GM10248 (cell line): ENCODE results near the gene CDK5.

ENCODE experiments used
- CTCF ChIA-PET: fragments of 300-600 bp; sonication (Branson Sonifier 250); formaldehyde crosslinking; extraction: SDS; loops from one replicate; lab custom pipeline; 2021; ENCODE audit warnings: antibody characterized with exemption; lab: Yijun Ruan, JAX
- POLR2A ChIA-PET: fragments of 350-650 bp; sonication (Branson Sonifier 250); formaldehyde crosslinking; extraction: SDS; loops from one replicate; lab custom pipeline; 2020; ENCODE audit warnings: antibody characterized with exemption; lab: Yijun Ruan, JAX
- DNase-seq: peaks from one replicate; pipeline ENCODE4 v3.0.0; 2012; ENCODE audit errors: extremely low spot score
- CTCF ChIP-seq: IDR thresholded peaks from 2 replicates; pipeline ENCODE4 v1.5.1; 2012; ENCODE audit warnings: mild to moderate bottlenecking, low read depth; ENCODE audit errors: extremely low read depth, missing control alignments, control extremely low read depth

CDK5 gene

DNA sequence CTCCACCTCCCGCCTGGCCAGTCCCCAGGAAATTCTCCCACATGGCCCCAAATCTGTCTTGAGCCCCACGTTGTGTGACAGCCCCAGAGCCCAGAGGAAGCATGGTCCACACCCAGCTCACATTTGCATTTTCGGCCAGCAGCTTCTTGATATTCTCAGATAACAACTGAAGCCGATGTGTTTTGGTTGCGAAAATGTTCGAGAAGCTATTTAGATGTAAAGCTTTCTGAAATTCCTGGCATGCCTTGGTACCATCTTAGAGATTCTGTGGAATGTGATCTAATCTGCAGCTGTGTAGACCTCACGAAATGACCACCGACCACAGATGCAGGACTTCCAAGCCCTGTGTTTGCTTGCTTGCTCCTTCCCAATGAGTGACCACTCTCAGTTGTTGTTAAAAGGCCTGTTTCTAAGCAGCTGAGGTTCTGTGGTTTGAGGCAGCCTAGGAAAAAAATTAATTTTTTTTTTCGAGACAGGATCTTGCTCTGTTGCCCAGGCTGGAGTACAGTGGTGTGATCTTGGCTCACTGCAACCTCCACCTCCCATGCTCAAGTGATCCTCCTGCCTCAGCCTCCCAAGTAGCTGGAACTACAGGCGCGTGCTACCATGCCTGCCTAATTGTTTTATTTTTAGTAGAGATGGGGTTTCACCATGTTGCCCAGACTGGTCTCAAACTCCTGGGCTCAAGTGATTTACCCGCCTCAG lies 10.5 kb upstream of the CDK5 start:
- no peak for TF ChIP-seq CTCF
- ChIA-PET CTCF (interaction anchor here (0.8 to 1.5 kb wide), 3 partner anchors 16 to 56 kb away, joined by 3 to 4 read pairs (median 3); no protein-coding TSS in a partner anchor), POLR2A (no interaction called here)
- DNase-seq = no peak

DNA sequence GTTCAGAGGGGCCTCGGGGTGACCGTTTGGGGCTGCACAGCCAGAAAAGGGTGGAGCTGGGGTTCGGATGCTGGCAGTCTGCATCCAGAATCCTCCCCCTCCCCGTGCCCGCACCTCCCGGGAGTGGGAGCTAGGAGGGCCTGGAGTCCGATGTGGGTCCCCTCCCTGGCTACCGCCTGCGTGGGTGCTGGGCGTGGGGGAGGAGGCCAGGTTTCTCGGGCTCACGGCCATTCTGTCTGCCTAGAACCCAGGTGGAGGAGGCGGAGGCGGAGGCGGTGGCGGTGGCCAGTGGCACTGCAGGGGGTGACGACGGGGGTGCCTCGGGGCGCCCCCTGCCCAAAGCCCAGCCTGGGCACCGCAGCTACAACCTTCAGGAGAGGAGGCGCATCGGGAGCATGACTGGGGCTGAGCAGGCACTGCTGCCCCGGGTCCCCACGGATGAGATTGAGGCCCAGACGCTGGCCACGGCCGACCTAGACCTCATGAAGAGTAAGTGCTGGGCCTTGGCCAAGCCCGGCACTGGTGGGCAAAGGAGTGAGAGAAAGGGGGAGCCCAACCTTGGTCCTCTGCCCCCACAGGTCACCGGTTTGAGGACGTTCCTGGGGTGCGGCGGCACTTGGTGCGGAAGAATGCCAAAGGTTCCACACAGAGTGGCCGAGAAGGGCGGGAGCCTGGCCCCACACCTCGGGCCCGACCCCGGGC lies 8.7 kb upstream of the CDK5 start:
- ChIA-PET CTCF (interaction anchor here (0.8 to 1.5 kb wide), 3 partner anchors 10 to 58 kb away, joined by 3 to 4 read pairs (median 4); no protein-coding TSS in a partner anchor), POLR2A (interaction anchor here (0.6 kb wide), 1 partner anchor 1065 kb away, joined by 3 read pairs; no protein-coding TSS in a partner anchor)
- DNase-seq = no peak
- TF ChIP-seq CTCF = no peak

DNA sequence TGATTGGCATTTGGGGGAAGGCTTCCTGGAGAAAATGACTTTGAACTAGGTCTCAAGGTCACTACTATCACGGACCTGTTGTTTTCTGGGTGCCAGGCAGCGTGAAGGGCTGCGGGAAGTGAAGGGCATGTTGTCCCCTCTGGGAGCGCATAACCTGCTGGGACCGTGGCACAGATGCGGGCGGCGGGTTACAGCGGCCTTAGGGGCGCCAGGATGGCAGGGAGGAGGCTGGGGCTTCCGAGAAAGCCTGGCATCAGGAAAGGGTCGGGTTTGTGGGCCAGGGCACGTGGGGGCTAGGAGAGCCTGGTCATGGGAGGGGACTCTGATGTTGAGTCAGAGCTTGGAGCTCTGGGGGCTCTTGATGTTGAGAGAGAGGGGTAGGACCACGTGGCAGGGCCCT lies 7.8 kb upstream of the CDK5 start:
- CTCF ChIA-PET = no interaction called here
- POLR2A ChIA-PET = interaction anchor here (0.6 kb wide), 1 partner anchor 1066 kb away, joined by 3 read pairs; no protein-coding TSS in a partner anchor
- no peak for TF ChIP-seq CTCF
- no peak for DNase-seq

GRCh38 chr7:151064993-151065392 lies 7.3 kb upstream of the CDK5 start:
- CTCF ChIA-PET = no interaction called here
- no peak for DNase-seq
- TF ChIP-seq CTCF = no peak
- POLR2A ChIA-PET = no interaction called here

DNA sequence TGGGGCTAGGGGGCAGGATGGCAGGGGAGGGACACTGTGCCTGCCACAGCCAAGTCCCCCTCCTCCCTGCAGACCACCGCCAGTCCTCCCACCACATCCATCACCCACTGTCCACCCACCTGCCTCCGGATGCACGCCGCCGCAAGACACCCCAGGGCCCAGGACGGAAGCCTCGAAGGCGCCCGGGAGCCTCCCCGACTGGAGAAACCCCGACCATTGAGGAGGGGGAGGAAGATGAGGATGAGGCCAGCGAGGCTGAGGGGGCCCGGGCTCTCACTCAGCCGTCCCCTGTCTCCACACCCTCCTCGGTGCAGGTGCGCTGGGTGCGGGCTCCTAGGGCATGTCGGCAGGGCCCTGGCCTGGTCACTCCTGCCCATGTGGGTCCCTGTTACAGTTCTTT lies 6.8 kb upstream of the CDK5 start:
- no peak for DNase-seq
- CTCF ChIA-PET = no interaction called here
- TF ChIP-seq CTCF = no peak
- POLR2A ChIA-PET = no interaction called here

GRCh38 chr7:151063212-151063561 lies 5.5 kb upstream of the CDK5 start:
- no peak for TF ChIP-seq CTCF
- DNase-seq = no peak
- CTCF ChIA-PET = interaction anchor here (2.5 kb wide), 1 partner anchor 13 kb away, joined by 7 read pairs; no protein-coding TSS in a partner anchor
- POLR2A ChIA-PET = no interaction called here
